GM18868 (cell line): Measurements from ENCODE around the gene SUGCT.
"Not testable (repeated sequence)": the region's sequence is repeated elsewhere in the genome, so short reads cannot be mapped to it uniquely, and the experiment has no call there.

Source experiments
- ATAC-seq: cut with Tn5 transposase; IDR thresholded peaks from one replicate; pipeline ENCODE4 v1.9.1; 2021; ENCODE audit warnings: mild to moderate bottlenecking, moderate library complexity; ENCODE audit not compliant: unreplicated experiment

Gene SUGCT

GRCh38 chr7:40647719-40648118, 512.9 kb downstream of the SUGCT start:
- no peak for ATAC-seq

DNA sequence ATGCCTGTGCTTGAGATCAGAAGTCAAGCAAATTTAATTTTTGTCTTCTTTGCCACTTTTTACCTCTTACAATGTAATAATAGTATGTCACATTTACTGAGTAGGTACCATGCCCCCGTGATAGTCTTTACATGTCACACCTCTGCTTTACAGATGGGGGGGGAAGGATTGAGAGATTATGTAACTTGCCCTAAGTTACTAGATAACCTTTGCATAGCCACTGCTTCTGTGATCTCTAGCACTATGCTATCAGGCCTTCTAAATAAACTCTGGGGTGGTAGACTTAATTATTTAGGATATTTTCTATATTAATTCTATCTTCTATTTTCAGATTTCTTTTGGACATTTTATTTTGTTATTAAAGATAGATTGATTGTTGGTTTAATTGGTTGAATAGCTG, 514.4 kb downstream of the SUGCT start:
- ATAC-seq = no peak

GRCh38 chr7:40650903-40651302, 516.1 kb downstream of the SUGCT start:
- not testable (repeated sequence) for ATAC-seq

- no peak for ATAC-seq
Observed at GRCh38 chr7:40654171-40654570, 519.4 kb downstream of the SUGCT start.

GRCh38 chr7:40655426-40655825, 520.6 kb downstream of the SUGCT start:
- no peak for ATAC-seq

DNA sequence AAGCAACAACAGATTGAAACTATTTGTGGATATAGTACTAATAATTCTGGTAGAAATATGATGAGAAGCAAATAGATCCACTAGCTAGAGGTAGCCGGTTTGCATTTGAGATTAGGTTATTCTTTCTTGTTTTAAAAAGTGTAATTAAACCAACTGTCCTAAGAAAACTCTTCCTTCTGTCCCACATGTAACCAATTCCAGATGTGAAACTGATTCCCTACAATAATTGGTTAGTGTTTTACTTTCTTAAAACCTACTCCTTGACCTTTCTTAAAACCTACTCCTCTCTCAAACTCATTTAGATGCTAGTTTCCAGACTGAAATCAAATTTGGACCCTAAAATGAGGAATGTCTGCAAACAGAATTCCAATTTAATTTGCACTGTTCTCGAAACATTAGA, 521.5 kb downstream of the SUGCT start:
- no peak for ATAC-seq

- ATAC-seq = no peak
Observed at GRCh38 chr7:40658729-40659128, 523.9 kb downstream of the SUGCT start.

DNA sequence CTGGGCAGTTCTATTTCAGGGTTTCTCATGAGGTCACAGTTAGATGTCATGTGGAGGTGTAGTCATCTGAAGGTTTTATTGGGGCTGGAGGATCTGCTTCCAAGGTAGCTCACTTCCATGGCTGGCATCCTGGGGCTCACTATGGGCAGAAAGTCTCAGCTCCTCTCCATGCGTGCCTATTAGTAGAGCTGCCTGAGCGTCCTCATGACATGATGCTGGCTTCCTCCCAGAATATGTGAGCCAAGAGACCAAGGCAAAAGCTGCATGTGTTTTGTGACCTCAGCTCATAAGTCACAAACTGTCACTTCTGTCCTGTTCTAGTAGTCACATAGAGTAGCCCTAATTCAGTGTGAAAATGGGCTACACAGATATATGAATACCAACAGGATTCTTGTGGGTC, 524.4 kb downstream of the SUGCT start:
- no peak for ATAC-seq

- no peak for ATAC-seq
Observed at GRCh38 chr7:40673285-40673684, 538.5 kb downstream of the SUGCT start.

GRCh38 chr7:40674316-40674715, 539.5 kb downstream of the SUGCT start:
- ATAC-seq = no peak

GRCh38 chr7:40675741-40676140, 540.9 kb downstream of the SUGCT start:
- no peak for ATAC-seq

- no peak for ATAC-seq
Observed at GRCh38 chr7:40676221-40676620, 541.4 kb downstream of the SUGCT start.

GRCh38 chr7:40680657-40681056, 545.9 kb downstream of the SUGCT start:
- peak; percentile 98 for ATAC-seq

GRCh38 chr7:40682696-40683095, 547.9 kb downstream of the SUGCT start:
- ATAC-seq = no peak

GRCh38 chr7:40694026-40694809, 559.4 kb downstream of the SUGCT start:
- no peak for ATAC-seq

DNA sequence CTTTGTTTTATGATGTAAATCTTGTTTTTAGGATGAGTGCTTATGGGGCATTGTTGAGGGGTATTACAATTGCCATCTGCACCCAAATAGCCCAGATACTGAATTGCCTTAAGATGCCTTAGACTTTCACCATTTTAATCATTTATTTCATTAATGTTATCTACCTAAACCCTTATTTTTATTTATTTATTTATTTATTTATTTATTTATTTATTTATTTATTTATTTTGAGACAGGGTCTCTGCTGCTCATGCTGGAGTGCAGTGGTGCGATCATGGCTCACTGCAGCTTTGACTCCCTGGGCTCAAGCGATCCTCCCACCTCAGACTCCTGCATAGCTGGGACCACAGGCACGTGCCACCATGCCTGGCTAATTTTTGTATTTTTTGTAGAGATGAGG, 560.2 kb downstream of the SUGCT start:
- ATAC-seq = no peak

DNA sequence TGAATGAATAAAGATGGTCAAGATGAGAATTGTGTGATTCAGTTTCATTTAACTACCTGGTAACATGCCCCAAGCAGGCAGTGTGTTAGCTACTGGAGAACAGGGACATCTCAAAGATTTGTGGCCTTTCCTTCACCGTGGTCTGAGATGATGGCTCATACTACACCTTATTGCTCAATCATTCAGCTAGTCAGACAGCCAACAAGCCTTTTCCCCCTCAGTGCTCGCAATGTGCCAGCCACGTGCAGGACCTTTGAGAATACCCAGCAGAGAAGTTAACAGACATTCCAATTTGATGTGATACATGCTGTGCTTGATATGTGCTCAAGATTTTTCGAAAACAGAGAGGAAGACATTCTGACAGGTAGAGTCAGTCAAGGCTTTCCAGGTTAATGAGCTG, 562.8 kb downstream of the SUGCT start:
- ATAC-seq = no peak

- no peak for ATAC-seq
Observed at GRCh38 chr7:40698214-40698920, 563.6 kb downstream of the SUGCT start.

- no peak for ATAC-seq
Observed at GRCh38 chr7:40698921-40699260, 564.1 kb downstream of the SUGCT start.

DNA sequence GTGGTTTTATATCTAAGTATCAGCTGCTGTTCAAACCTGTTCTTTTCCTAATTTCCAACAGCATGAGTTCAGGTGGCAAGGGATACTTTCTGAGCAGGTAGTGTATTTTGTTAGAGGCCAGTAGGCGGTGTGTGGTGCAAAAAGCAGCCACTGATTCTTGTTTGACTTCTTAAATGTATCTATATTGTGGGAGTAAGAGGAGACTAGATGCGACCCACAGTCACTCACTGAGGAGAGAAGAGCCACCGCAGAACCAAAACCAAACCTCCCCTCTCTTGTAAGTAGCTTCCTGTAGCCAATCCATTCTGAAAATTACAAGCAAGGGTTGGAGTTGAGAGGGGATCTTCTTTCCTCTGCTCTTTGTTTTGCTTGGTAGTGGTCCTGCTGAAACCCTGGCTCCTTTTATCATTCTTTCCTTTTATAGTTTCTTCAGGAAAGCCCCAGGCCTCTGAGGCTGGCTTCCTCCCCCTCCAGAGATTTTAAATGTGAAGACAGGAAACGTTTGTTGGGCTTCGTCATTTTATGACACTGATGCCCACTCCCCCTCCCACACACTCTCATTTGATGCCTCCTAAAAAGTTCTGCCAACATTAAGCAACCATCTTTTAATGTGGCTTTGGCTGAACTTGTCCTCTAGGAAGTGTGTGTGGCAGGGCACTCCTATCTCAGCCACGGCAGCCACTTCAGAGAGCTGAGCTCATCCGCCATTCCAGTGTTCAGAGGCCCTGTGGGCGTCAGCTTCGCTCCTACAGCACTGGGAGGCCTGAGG, 566.0 kb downstream of the SUGCT start:
- ATAC-seq = no peak

- no peak for ATAC-seq
Observed at GRCh38 chr7:40701836-40702551, 567.2 kb downstream of the SUGCT start.
